ENCODE results near the gene SYNM.
"Not testable (repeated sequence)": the region's sequence is repeated elsewhere in the genome, so short reads cannot be mapped to it uniquely, and the experiment has no call there.

The SYNM gene

GRCh38 chr15:99108993-99109392, 4.1 kb downstream of the SYNM start:
- no peak for DNase-seq

GRCh38 chr15:99109555-99110021, 4.7 kb downstream of the SYNM start:
- no peak for DNase-seq

- no peak for DNase-seq
Measured at GRCh38 chr15:99110093-99110492, 5.2 kb downstream of the SYNM start.

- no peak for DNase-seq
Measured at GRCh38 chr15:99110581-99111320, 5.9 kb downstream of the SYNM start.

GRCh38 chr15:99111641-99112040, 6.8 kb downstream of the SYNM start:
- DNase-seq: not testable (repeated sequence)

GRCh38 chr15:99113547-99114271, 8.8 kb downstream of the SYNM start:
- DNase-seq: no peak

GRCh38 chr15:99114511-99115299, 9.8 kb downstream of the SYNM start:
- no peak for DNase-seq

- DNase-seq: no peak
Measured at GRCh38 chr15:99115300-99116215, 10.7 kb downstream of the SYNM start.

- no peak for DNase-seq
Measured at GRCh38 chr15:99117111-99117510, 12.2 kb downstream of the SYNM start.

GRCh38 chr15:99117563-99118257, 12.8 kb downstream of the SYNM start:
- no peak for DNase-seq

- DNase-seq: no peak
Measured at GRCh38 chr15:99118258-99118632, 13.4 kb downstream of the SYNM start.

GRCh38 chr15:99118801-99119546, 14.1 kb downstream of the SYNM start:
- no peak for DNase-seq

- no peak for DNase-seq
Measured at GRCh38 chr15:99120050-99120777, 15.3 kb downstream of the SYNM start.

GRCh38 chr15:99121207-99121606, 16.3 kb downstream of the SYNM start:
- no peak for DNase-seq

GRCh38 chr15:99121691-99122410, 17.0 kb downstream of the SYNM start:
- DNase-seq: no peak

- DNase-seq: no peak
Measured at GRCh38 chr15:99122831-99123712, 18.2 kb downstream of the SYNM start.

- no peak for DNase-seq
Measured at GRCh38 chr15:99123713-99124451, 19.0 kb downstream of the SYNM start.

GRCh38 chr15:99124641-99125040, 19.8 kb downstream of the SYNM start:
- DNase-seq: no peak

All from DMS153 (cell line).